Kidney glomerular epithelial cell (primary cell): ENCODE measurements around the gene CACNA1D.

Experiments
- DNase-seq: peaks from one replicate; lab custom pipeline; 2025; lab: John Stamatoyannopoulos, UW

The CACNA1D gene

GRCh38 chr3:53787016-53787415 is 292.6 kb downstream of the CACNA1D start:
- no peak for DNase-seq

DNA sequence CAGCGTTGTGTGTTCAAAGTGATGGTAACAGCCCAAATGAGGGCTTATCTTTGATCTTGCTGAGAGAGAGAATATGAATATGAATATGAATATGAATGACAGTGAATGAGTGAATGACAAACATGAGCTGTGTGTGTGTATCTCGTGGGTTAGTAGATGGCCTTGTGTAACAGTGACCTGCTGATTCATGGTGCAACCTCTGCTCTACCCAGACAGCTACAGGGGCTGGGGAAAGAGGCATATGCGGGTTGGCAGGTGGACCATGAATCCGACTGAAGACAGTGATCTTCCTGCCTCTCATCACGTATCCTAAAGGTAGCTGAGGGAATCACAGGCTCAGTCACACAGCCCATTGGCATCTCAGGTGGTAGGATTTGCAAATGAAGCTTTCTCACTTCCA is 293.6 kb downstream of the CACNA1D start:
- no peak for DNase-seq

DNA sequence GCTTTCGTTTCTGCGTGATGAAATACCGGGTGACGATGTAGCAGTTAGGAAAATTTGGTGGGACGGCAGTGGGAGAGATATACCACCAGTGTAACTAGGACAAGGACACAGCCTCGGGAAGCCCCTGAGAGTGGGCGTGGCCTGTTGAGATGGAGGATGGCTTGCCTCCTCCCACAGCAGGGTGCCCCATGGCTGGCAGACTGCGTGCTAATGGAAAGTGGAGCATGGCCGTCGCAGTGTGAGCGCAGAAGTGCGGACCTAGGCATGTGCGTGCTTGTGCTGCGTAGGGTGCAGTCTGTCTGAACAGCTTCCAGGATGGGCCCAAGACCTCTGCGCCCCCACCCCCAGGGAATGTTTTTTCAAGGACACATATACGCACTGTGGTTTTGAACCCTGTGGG is 295.0 kb downstream of the CACNA1D start:
- DNase-seq: no peak

DNA sequence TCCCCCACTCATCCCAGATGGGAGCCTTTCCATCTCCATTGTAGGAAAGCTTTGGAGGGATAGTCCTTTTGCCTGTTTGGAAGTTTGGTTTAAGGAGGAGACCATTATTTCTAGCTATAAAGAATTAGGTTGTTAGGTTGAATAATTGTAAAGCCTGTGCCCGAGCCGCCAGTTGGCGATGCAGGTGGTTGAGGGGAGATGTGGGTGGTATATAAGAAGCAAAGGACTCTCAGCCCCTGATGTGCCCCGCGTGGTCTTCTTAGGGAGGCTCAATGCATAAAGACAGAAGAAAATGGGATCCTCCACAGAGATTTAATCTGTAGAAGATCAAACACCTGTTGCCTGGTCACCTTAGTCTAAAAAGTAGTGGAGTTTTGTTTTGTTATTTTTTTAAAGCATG is 296.1 kb downstream of the CACNA1D start:
- no peak for DNase-seq

DNA sequence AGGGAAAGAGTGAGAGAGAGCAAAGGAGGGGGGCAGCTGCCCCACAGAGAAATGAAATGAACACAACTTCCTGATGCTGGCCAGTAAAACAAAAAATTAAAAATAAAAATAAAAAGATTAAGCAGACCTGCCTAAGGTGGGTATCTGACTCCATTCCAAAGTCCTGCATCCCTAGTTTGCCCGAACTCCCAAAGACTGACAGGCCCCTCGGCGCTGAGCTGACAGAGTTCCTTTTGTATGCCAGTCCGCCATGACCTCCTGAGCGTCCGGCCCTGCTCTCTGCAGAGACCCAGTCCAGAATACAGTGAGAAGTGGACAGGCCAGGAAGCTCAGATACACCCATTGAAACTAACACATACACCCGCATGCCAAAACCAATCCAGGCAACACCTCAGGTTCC is 296.9 kb downstream of the CACNA1D start:
- DNase-seq: no peak

- no peak for DNase-seq
Measured at GRCh38 chr3:53792866-53793265, 298.5 kb downstream of the CACNA1D start.

- no peak for DNase-seq
Measured at GRCh38 chr3:53794597-53794996, 300.2 kb downstream of the CACNA1D start.

DNA sequence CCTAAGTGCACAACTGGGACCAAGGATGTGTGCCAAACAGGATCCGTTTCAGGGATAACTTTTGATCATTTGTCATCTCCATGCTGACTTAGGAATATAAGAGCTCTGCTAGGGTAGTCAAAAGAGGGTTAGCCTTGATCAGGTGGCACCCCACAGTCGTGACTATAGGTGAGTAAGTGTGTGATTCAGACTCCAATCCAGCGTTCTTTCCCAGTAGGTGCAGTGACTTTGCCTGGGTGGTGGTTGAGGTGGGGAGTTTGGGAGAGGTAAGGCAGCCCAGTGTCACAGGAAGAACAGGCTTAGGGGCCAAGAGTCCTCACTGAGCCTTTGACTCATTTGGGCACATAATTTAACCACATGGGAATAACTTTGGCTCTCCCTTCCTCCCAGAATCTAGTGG is 300.8 kb downstream of the CACNA1D start:
- no peak for DNase-seq

DNA sequence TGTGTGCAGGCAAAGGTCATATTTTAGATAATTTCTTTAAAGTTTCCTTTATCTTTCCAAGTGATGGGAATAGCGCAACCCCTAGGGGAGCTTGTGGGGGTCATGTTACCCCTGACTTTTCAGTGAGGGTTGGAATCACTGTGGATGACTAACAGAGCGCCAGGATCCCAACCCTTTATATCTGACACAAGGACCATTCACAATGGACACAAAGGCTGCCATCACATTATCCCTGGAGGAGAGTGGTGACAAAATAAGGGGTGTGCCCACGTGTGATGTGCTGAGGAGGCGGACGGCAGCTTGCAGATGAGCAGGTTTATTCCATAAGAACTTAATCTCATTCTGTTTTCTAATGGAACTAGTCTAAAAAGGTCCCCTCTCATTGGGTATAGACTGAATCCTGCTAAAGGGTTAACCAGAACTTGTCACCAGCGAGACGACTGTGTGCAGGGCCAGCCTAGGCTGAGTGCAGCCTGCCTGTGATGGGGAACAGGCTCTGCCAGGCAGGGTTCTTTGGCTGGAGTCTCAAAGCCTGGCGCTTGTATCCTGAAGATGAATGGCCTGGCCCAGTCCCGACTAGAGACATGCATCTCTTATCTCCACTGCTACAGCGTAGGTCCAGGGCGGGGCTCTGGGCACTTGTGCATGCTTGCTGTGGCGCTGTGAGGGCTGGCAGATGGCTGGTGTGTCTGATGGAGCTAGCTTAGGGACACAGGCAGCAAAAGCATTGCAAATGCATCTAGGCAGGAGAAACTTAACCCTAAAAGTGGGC is 301.6 kb downstream of the CACNA1D start:
- no peak for DNase-seq

DNA sequence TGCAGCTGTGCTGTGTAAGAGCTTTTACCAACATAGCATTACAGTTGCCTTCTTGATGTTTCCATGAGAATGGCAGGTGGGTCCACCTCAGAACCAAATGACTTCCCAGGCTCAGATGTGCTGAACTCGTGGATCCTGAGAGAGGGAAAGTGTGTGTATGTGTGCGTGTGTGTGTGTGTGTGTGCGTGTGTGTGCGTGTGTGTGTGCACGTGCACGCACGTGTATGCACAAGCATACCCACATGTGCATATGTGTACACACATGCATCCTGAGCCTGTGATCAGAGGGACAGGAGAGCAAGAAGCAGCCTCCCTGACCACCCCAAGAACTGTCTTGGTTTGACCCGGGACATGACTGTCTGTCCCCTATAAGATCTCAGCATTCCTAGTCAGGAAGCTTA is 303.7 kb downstream of the CACNA1D start:
- DNase-seq: no peak

DNA sequence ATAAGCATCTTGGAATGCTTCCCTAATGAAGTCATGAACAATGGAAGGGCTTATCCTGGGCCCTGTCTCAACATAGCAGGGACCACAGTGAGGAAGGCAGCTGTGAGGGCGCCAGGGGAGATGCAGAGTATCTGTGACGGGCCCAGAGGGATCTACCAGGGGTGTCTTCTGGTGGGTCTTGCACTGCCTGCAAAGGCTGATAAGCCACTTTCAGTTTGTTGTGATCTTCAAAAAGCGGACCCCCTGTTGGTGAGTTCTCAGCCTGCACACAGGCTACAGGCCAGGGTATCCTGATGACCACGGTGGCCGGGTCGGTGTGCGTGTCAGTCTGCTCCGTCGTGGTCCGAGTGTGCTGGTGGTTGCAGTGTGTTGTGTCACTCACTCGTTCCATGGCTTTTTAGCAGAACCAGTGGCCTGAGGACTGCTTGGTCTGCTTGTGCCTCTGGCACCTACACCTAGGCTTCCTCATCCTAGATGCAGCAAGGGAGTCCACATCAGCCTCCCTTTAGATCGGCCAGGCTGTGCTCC is 305.0 kb downstream of the CACNA1D start:
- DNase-seq: no peak

DNA sequence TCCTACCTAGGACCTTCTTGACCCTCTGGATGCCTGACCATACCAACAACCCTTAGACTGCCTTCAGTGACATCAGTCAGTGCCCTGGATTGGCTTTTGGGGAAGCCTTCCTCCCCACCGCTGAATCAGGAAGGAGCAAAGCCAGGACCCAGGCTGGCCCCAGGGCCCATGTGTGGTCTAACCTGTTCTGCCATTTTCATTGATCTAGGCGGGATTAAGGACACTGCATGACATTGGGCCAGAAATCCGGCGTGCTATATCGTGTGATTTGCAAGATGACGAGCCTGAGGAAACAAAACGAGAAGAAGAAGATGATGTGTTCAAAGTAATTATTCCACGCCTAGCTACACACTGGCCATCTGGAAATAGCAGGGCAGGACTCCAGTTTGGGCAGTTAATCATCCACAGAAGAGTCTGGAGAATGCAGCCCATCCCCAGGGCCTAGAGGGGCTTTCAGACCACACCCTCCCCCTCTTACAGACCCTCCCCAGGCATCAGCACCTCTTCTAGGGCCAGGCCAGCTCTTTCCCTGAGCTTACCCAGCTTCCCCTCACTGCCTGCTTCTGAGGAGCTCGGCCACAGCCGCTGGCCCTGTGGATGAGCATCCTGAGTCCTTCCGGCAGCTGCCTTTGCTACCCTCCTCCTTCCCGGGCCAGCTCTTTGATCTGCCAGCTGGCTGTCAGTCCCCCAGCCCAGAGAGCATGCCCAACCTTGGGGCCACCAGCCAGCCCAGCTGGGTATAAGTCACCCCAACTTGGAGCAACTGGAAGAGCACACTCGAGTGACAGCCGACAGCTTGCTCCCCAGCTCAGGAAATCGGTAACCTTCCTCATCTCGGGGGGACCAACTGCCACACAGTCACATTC is 305.9 kb downstream of the CACNA1D start:
- no peak for DNase-seq

- DNase-seq: no peak
Measured at GRCh38 chr3:53801319-53801718, 306.9 kb downstream of the CACNA1D start.

GRCh38 chr3:53802256-53802880 is 308.0 kb downstream of the CACNA1D start:
- no peak for DNase-seq

- no peak for DNase-seq
Measured at GRCh38 chr3:53803124-53803815, 308.9 kb downstream of the CACNA1D start.

DNA sequence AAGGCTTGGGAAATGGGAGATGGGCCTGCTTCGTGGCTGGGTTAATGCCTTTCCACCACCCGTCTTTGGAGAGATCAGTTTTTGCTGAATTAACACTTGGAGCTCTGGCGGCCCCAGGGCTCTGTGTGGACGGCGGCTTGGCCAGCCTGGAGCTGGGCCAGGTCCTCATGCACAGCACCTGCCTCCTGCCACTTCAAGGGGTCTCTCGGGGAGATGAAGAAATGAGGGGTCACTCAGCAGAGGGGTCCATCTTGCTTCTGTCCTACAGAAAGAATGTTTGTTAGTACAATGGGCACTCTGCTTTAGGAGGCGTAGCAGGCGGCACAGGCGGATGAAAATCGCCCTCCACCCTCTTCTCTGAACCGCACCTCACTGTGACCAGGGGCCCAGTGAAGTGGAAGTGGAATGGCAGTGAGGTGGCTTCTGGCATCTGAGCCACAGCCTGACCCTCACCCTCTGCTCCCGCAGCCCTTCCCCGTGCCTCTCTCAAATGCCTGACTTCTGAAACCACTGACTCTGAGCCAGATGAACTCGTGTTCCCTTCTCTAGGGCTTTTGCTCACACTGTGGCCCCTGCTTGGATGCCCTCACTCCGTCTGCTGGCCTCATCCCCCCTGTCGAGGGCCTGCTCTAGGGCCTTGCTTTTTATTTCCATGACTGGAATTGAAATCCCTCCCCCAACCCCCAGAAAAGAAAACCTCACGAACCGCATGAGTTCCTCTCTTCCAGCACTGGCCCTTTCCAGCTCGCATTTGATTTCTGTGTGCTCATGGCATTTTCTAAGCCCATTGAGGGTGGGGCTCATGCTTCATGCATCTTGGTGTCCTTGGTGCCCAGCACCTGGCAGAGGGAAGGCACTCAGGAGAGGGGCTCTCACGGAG is 309.6 kb downstream of the CACNA1D start:
- DNase-seq: no peak

GRCh38 chr3:53804697-53805462 is 310.5 kb downstream of the CACNA1D start:
- peak; percentile 80 for DNase-seq

DNA sequence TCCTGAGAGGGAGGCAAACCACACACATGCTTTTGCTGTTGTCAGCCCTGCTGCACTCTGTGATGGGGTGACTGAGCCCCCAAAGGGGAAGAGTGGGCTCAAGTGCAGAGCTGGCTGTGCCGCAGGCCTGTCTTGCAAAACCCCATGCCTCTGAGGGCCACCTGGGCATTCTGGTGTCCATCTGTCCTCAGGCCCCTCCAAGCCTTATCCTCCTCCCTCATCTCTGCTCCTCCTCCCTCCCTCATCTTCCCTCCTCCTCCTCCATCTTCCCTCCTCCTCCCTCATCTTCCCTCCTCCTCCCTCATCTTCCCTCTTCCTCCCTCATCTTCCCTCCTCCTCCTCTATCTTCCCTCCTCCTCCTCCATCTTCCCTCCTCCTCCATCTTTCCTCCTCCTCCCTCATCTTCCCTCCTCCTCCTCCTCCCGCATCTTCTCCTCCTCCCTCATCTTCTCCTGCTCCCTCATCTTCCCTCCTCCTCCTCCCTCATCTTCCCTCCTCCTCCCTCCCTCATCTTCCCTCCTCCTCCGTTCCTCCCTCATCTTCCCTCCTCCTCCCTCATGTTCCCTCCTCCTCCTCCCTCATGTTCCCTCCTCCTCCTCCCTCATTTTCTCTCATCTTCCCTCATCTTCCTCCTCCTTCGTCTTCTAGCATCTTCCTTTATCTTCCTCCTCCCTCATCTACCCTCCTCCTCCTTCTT is 311.2 kb downstream of the CACNA1D start:
- no peak for DNase-seq
